HEK293 (cell line): Measurements from ENCODE around the gene UBAC2.

ENCODE experiments used
- CTCF ChIP-seq: fragments of 450-650 bp; formaldehyde crosslinking; IDR thresholded peaks from 2 replicates; pipeline ENCODE4 v1.5.1; 2016; ENCODE audit warnings: missing biosample characterization, missing genetic modification characterization
- GLI2 ChIP-seq: fragments of 450-650 bp; formaldehyde crosslinking; IDR thresholded peaks from 2 replicates; pipeline ENCODE4; 2017; ENCODE audit warnings: missing biosample characterization, missing genetic modification characterization, low read depth, borderline replicate concordance
- IKZF3 ChIP-seq: fragments of 450-650 bp; IDR thresholded peaks from 2 replicates; pipeline ENCODE4 v1.5.0; 2018; ENCODE audit warnings: missing biosample characterization, mild to moderate bottlenecking, missing genetic modification characterization, moderate library complexity
- REST ChIP-seq: fragments of 450-650 bp; formaldehyde crosslinking; IDR thresholded peaks from 2 replicates; pipeline ENCODE4 v1.5.1; 2016; ENCODE audit warnings: missing biosample characterization, missing genetic modification characterization
- ZBTB44 ChIP-seq: fragments of 450-650 bp; IDR thresholded peaks from 2 replicates; pipeline ENCODE4 v1.5.1; 2018; ENCODE audit warnings: missing biosample characterization, mild to moderate bottlenecking, missing genetic modification characterization
- ZBTB7A ChIP-seq: fragments of 450-650 bp; formaldehyde crosslinking; IDR thresholded peaks from 2 replicates; pipeline ENCODE4 v1.5.1; 2016; ENCODE audit warnings: low read depth, missing biosample characterization, missing genetic modification characterization
- ZNF114 ChIP-seq: fragments of 450-650 bp; formaldehyde crosslinking; IDR thresholded peaks from 2 replicates; pipeline ENCODE4 v1.5.0; 2017; ENCODE audit warnings: missing biosample characterization, missing genetic modification characterization
- ZNF274 ChIP-seq, 2 experiments: fragments of 200-500 bp in 1 of 2; fragments of 450-650 bp in 1 of 2; sonication (Bioruptor generic) in 1 of 2; formaldehyde crosslinking in 1 of 2; IDR thresholded peaks; 2 replicates each; pipeline versions ENCODE4 v1.5.1 to v1.6.1; 2014 to 2016; ENCODE audit warnings: borderline replicate concordance in 1 of 2, inconsistent platforms in 1 of 2, low read length in 1 of 2, missing biosample characterization in 1 of 2, missing genetic modification characterization in 1 of 2
- ZNF362 ChIP-seq: fragments of 450-650 bp; formaldehyde crosslinking; IDR thresholded peaks from 2 replicates; pipeline ENCODE4 v1.5.1; 2016; ENCODE audit warnings: missing biosample characterization, missing genetic modification characterization
- ZNF416 ChIP-seq: fragments of 450-650 bp; formaldehyde crosslinking; IDR thresholded peaks from 2 replicates; pipeline ENCODE4 v1.5.1; 2016; ENCODE audit warnings: missing biosample characterization, missing genetic modification characterization
- ZNF473 ChIP-seq: fragments of 450-650 bp; formaldehyde crosslinking; IDR thresholded peaks from 2 replicates; pipeline ENCODE4 v1.5.1; 2017; ENCODE audit warnings: missing biosample characterization, missing genetic modification characterization
- ZNF501 ChIP-seq: fragments of 450-650 bp; formaldehyde crosslinking; IDR thresholded peaks from 2 replicates; pipeline ENCODE4 v1.5.1; 2016; ENCODE audit warnings: missing biosample characterization, missing genetic modification characterization
- ZNF747 ChIP-seq: fragments of 450-650 bp; formaldehyde crosslinking; IDR thresholded peaks from 2 replicates; pipeline ENCODE4 v1.5.1; 2016; ENCODE audit warnings: missing biosample characterization, missing genetic modification characterization
- TF ChIP-seq, protein P1 (sequence below): sonication (generic); formaldehyde crosslinking; IDR thresholded peaks from 2 replicates; pipeline ENCODE4 v1.8.1; 2022; ENCODE audit warnings: mild to moderate bottlenecking, moderate library complexity, missing genetic modification reagents

DNA sequence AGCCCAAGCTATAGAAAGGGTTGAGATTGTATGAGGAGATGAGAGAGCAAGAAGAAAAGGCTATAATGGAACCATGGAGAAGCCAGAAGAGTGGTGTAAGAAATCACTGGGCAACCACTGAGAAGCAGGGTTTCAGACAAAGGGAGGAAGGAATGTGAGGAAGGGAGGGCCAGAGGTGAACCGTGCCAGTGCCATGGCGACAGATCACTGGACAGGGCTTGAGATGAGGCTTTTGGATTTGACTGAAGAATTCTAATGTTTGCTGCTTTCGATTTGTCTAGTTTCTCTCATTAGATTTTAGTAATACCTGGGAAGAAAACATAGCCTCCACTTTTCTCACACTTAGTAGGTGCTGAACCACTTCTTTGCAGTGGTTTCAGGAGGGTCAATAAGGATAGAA, 112.8 kb downstream of the UBAC2 start:
- TF ChIP-seq ZNF362 (tag by site-specific recombination) (no peak), CTCF (tag by site-specific recombination) (no peak), ZBTB44 (tag by site-specific recombination) (no peak), REST (tag by site-specific recombination) (no peak), ZBTB7A (tag by site-specific recombination) (no peak), ZNF501 (no peak), ZNF747 (tag by site-specific recombination) (no peak), ZNF416 (tag by site-specific recombination) (no peak), GLI2 (tag by site-specific recombination) (no peak), ZNF114 (tag by site-specific recombination) (no peak), ZNF274 (IDR thresholded peaks at IDR 0.05; ENCODE audit: low read length) (no peak), ZNF274 (tag by site-specific recombination; IDR thresholded peaks at IDR 0.05; ENCODE audit: borderline replicate concordance) (no peak), ZNF473 (tag by site-specific recombination) (no peak), IKZF3 (tag by site-specific recombination) (no peak)
- TF ChIP-seq, protein P1, sequence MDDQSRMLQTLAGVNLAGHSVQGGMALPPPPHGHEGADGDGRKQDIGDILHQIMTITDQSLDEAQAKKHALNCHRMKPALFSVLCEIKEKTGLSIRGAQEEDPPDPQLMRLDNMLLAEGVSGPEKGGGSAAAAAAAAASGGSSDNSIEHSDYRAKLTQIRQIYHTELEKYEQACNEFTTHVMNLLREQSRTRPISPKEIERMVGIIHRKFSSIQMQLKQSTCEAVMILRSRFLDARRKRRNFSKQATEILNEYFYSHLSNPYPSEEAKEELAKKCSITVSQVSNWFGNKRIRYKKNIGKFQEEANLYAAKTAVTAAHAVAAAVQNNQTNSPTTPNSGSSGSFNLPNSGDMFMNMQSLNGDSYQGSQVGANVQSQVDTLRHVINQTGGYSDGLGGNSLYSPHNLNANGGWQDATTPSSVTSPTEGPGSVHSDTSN, result no peak
